Glutamatergic neuron (in vitro differentiated cells): ENCODE measurements around the gene ELK1. TPM values are rescaled to one million over a fixed set of nuclear protein-coding genes. Genes with fewer than 3 reads are reported as not detected.
A peak's percentile ranks its signal among the peaks of the same experiment; 100 is the strongest.

Experiments used
- DNase-seq: peaks from one replicate; pipeline ENCODE4 v3.0.0; 2022
- H3K27ac Mint-ChIP-seq: one replicate; pipeline ENCODE4 v1.8.0; 2020; ENCODE audit warnings: mild to moderate bottlenecking, mixed read lengths, inconsistent platforms; ENCODE audit not compliant: unreplicated experiment
- H3K27me3 Mint-ChIP-seq: one replicate; pipeline ENCODE4 v1.8.0; 2020; ENCODE audit warnings: mild to moderate bottlenecking, moderate library complexity, mixed read lengths, inconsistent platforms; ENCODE audit not compliant: unreplicated experiment
- H3K36me3 Mint-ChIP-seq: one replicate; pipeline ENCODE4 v1.8.0; 2020; ENCODE audit warnings: mild to moderate bottlenecking, mixed read lengths, inconsistent platforms; ENCODE audit not compliant: unreplicated experiment
- H3K4me1 Mint-ChIP-seq: one replicate; pipeline ENCODE4 v1.8.0; 2020; ENCODE audit warnings: mild to moderate bottlenecking, low read depth, mixed read lengths, inconsistent platforms; ENCODE audit not compliant: unreplicated experiment
- H3K4me3 Mint-ChIP-seq: one replicate; pipeline ENCODE4 v1.8.0; 2020; ENCODE audit warnings: mild to moderate bottlenecking, mixed read lengths, inconsistent platforms; ENCODE audit not compliant: unreplicated experiment
- H3K9me3 Mint-ChIP-seq: one replicate; pipeline ENCODE4 v1.8.0; 2020; ENCODE audit warnings: mild to moderate bottlenecking, moderate library complexity, mixed read lengths, inconsistent platforms; ENCODE audit not compliant: unreplicated experiment
- total RNA-seq: library from RNA; stranded (reverse); fragmentation: NEBNext Ultra II Directional; extraction: Animal tissue kit (Norgen Biotek cat#: 25700); gene quantifications from one replicate; pipeline ENCODE4 v1.2.1, GENCODE V29; 2021; ENCODE audit not compliant: unreplicated experiment
- TF ChIP-seq, protein P1 (sequence below): fragments of 200-600 bp; sonication (generic); IDR thresholded peaks from one replicate; pipeline ENCODE4 v1.5.0; 2021; ENCODE audit not compliant: partially characterized antibody, unreplicated experiment

ELK1 gene
- total RNA-seq, 1 donor from 2014 or later: 11.9 TPM

DNA sequence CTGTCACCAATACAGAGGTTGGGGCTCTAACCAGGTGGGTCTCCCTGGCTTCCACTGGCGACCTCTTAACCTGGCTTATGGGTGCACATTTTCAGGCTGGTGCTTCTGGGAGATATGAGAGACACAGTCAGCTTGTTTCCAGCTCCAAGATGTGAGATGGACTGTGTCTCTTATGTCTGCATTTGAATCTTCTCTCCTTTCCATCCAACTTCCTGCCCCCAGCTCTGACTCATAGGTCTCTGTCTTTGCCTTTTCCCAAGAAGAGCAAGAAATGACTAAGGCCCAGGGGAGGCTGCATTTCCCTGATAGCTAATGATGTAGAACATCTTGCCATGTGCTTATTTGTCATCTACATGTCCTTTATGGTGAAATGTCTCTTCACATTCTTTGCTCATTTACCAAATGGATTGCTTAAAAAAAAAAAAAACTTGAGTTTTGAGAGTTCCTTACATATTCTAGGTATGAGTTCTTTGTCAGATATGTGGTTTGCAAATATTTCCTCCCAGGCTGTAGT, 11.8 kb upstream of the ELK1 start:
- DNase-seq: no peak
- TF ChIP-seq, protein P1, sequence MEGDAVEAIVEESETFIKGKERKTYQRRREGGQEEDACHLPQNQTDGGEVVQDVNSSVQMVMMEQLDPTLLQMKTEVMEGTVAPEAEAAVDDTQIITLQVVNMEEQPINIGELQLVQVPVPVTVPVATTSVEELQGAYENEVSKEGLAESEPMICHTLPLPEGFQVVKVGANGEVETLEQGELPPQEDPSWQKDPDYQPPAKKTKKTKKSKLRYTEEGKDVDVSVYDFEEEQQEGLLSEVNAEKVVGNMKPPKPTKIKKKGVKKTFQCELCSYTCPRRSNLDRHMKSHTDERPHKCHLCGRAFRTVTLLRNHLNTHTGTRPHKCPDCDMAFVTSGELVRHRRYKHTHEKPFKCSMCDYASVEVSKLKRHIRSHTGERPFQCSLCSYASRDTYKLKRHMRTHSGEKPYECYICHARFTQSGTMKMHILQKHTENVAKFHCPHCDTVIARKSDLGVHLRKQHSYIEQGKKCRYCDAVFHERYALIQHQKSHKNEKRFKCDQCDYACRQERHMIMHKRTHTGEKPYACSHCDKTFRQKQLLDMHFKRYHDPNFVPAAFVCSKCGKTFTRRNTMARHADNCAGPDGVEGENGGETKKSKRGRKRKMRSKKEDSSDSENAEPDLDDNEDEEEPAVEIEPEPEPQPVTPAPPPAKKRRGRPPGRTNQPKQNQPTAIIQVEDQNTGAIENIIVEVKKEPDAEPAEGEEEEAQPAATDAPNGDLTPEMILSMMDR: no peak
- Mint-ChIP-seq H3K36me3 (no peaks in the 10 kb centered on the region), H3K4me1 (no peaks in the 10 kb centered on the region), H3K27me3 (no peaks in the 10 kb centered on the region), H3K27ac (no peak overlapping the region), H3K4me3 (no peak overlapping the region), H3K9me3 (peaks cover 2% of the 10 kb centered on the region)

DNA sequence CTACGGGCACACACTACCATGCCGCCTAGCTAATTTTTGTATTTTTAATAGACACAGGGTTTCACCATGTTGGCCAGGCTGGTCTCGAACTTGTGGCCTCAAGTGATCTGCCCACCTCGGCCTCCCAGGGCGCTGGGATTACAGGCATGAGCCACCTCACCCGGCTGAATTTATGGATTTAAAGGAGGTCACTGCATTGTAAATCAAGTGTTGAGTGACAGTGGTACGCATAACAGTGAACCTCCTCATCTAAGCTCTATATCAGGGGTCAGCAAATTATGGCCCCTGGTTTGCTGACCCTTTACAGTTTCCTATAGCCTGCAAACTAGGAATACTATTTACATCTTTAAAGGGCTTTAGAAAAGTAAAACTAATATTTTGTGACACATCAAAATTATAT, 11.2 kb upstream of the ELK1 start:
- TF ChIP-seq, protein P1: no peak
- no peak for DNase-seq
- Mint-ChIP-seq H3K27ac (no peak overlapping the region), H3K27me3 (no peaks in the 10 kb centered on the region), H3K9me3 (peaks cover 2% of the 10 kb centered on the region), H3K4me1 (no peaks in the 10 kb centered on the region), H3K4me3 (no peak overlapping the region), H3K36me3 (no peaks in the 10 kb centered on the region)

DNA sequence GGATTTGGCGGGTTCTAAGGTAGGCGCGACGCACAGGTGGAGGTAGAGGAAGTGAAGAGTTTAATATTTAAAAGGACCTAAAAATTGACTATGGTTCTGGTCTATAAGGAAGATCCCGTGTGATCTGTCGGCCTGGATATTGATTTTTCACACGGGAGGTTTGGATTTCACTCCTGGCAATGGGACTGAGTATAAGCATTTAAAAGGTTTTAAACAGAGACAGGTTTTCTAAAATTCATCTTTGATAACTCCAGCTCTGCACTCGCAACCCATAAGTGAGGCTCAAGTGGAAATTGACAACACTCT, 9.0 kb upstream of the ELK1 start:
- Mint-ChIP-seq H3K36me3 (no peaks in the 10 kb centered on the region), H3K27ac (peak overlapping the region; percentile 86), H3K9me3 (peaks cover 2% of the 10 kb centered on the region)

DNA sequence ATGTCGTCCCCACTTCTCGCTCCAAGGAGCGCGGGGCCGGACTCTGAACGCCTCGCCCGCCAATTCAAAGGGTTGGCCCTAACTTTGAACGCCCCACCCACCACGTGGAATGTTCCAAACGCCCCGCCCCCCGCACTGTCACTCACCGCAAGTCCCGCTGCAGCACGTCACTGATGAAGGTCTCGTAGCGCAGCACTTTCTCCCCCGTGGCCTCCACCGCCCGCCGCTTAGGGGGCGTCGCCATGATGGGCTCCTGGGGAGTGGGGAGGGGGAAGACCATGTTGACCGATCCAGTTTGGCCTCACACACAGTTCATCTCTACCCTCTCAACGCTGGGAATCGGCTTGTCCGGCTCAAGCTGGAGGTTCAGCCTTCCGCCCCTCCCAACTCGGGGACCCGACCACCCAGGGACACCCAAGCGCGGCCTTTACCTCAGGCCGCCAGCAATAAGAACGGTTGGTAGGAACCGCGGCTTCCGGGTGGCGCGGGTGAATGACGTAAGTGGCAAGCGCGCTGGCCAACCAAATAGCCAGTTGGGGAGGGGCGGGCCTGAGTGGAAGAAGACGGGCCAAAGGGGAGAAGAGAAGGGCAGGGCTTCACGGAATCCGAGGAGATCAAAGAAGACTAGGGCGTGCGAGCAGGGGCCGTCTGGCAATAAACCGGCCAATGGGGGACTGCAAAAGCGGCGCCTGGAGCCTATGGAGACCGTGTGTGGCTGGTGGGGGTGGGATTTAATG, 8.5 kb upstream of the ELK1 start, which contains the start of gene UXT:
Gene UXT (minus strand): TSS at position 497 of the 737 bp plus-strand sequence. CDS start 253 bp downstream, at position 244.
- TF ChIP-seq, protein P1: no peak
- DNase-seq: peak; percentile 89
- peaks cover 2% of the 10 kb centered on the region for H3K9me3 Mint-ChIP-seq
- H3K27me3 Mint-ChIP-seq: no peaks in the 10 kb centered on the region
- no peaks in the 10 kb centered on the region for H3K4me1 Mint-ChIP-seq
- no peaks in the 10 kb centered on the region for H3K36me3 Mint-ChIP-seq
- peak within 1 kb of the TSS; percentile 87 for H3K4me3 Mint-ChIP-seq
- H3K27ac Mint-ChIP-seq: peak within 1 kb of the TSS; percentile 86

More for the DNA sequence above, 9.0 kb upstream of the ELK1 start:
- peak overlapping the region; percentile 87 for H3K4me3 Mint-ChIP-seq
- TF ChIP-seq, protein P1: no peak
- no peak for DNase-seq
- H3K27me3 Mint-ChIP-seq: no peaks in the 10 kb centered on the region
- no peaks in the 10 kb centered on the region for H3K4me1 Mint-ChIP-seq

DNA sequence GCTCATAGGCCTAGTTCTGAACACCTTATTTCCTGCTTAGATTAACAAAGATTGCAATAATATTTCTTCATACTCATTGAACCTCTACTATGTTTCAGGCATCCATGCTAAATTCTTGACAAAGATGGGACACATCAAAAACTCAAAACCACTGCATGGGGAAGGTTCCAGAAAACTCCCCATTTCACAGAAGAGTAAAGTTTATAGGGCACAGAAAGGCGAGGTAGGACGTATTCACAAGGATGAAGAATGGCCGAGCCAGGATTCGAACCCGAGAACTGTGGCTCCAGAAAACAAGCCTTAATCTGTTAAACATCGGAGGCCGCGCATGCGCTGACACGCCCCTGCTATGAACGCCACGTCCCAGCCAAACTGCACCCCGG, 7.9 kb upstream of the ELK1 start:
- H3K4me1 Mint-ChIP-seq: no peaks in the 10 kb centered on the region
- peak overlapping the region; percentile 87 for H3K4me3 Mint-ChIP-seq
- H3K9me3 Mint-ChIP-seq: peaks cover 3% of the 10 kb centered on the region
- no peaks in the 10 kb centered on the region for H3K36me3 Mint-ChIP-seq
- DNase-seq: no peak
- no peaks in the 10 kb centered on the region for H3K27me3 Mint-ChIP-seq
- TF ChIP-seq, protein P1: no peak
- peak overlapping the region; percentile 86 for H3K27ac Mint-ChIP-seq
